ENCODE results near the gene OPRM1. TPM values are rescaled to one million over a fixed set of nuclear protein-coding genes. Genes with fewer than 3 reads are reported as not detected.

The OPRM1 gene
- polyA plus RNA-seq, 3 donors from 2014 or later = not detected

GRCh38 chr6:154274168-154274567, 235.1 kb downstream of the OPRM1 start:
- no peak for DNase-seq
- no peaks in the 10 kb centered on the region for H3K36me3 Mint-ChIP-seq
- peaks cover 16 to 22% of the 10 kb centered on the region in 2 donors for H3K4me1 Mint-ChIP-seq
- no peaks in the 10 kb centered on the region for H3K9me3 Mint-ChIP-seq
- no peak overlapping the region for H3K4me3 Mint-ChIP-seq
- H3K27ac Mint-ChIP-seq = no peak overlapping the region
- peaks cover 2 to 3% (median 2%) of the 10 kb centered on the region in 3 donors for H3K27me3 Mint-ChIP-seq (ENCODE audit: low read depth in 3 of 3)

GRCh38 chr6:154276810-154277628, 238.0 kb downstream of the OPRM1 start:
- Mint-ChIP-seq H3K4me3 (peak overlapping the region; percentile 54 to 79 (median 75)), H3K4me1 (peaks cover 16 to 22% of the 10 kb centered on the region in 2 donors), H3K36me3 (no peaks in the 10 kb centered on the region), H3K27me3 (ENCODE audit: low read depth in 3 of 3) (peaks cover 2 to 3% (median 2%) of the 10 kb centered on the region in 3 donors), H3K27ac (peak overlapping the region in 3 of 6 donors; percentile 5 to 60 (median 46)), H3K9me3 (no peaks in the 10 kb centered on the region)
- peak; percentile 40 to 57 (median 56) for DNase-seq

GRCh38 chr6:154277629-154278017, 238.6 kb downstream of the OPRM1 start:
- Mint-ChIP-seq H3K27ac (peak overlapping the region in 5 of 6 donors; percentile 38 to 73 (median 60)), H3K9me3 (no peaks in the 10 kb centered on the region), H3K27me3 (ENCODE audit: low read depth in 3 of 3) (peaks cover 2 to 3% (median 2%) of the 10 kb centered on the region in 3 donors), H3K36me3 (no peaks in the 10 kb centered on the region), H3K4me1 (peaks cover 16 to 22% of the 10 kb centered on the region in 2 donors), H3K4me3 (peak overlapping the region; percentile 54 to 79 (median 75))
- DNase-seq = no peak

GRCh38 chr6:154280521-154280920, 241.5 kb downstream of the OPRM1 start:
- Mint-ChIP-seq H3K27ac (no peak overlapping the region), H3K9me3 (no peaks in the 10 kb centered on the region), H3K27me3 (ENCODE audit: low read depth in 3 of 3) (peaks cover 0 to 3% (median 2%) of the 10 kb centered on the region in 3 donors), H3K36me3 (no peaks in the 10 kb centered on the region), H3K4me3 (no peak overlapping the region), H3K4me1 (peaks cover 13 to 22% of the 10 kb centered on the region in 2 donors)
- DNase-seq = no peak

GRCh38 chr6:154284313-154284853, 245.3 kb downstream of the OPRM1 start:
- H3K27me3 Mint-ChIP-seq (ENCODE audit: low read depth in 3 of 3) = no peaks in the 10 kb centered on the region
- H3K36me3 Mint-ChIP-seq = no peaks in the 10 kb centered on the region
- no peak overlapping the region for H3K27ac Mint-ChIP-seq
- no peaks in the 10 kb centered on the region for H3K9me3 Mint-ChIP-seq
- peaks cover 0 to 5% of the 10 kb centered on the region in 2 donors for H3K4me1 Mint-ChIP-seq
- DNase-seq = no peak
- H3K4me3 Mint-ChIP-seq = no peak overlapping the region

GRCh38 chr6:154285826-154286225, 246.8 kb downstream of the OPRM1 start:
- Mint-ChIP-seq H3K27me3 (ENCODE audit: low read depth in 3 of 3) (peaks cover 0 to 1% (median 0%) of the 10 kb centered on the region in 3 donors), H3K36me3 (no peaks in the 10 kb centered on the region), H3K9me3 (no peaks in the 10 kb centered on the region), H3K27ac (no peak overlapping the region), H3K4me1 (peaks cover 0 to 5% of the 10 kb centered on the region in 2 donors), H3K4me3 (no peak overlapping the region)
- no peak for DNase-seq

GRCh38 chr6:154289818-154290508, 250.9 kb downstream of the OPRM1 start:
- Mint-ChIP-seq H3K4me1 (peaks cover 0 to 5% of the 10 kb centered on the region in 2 donors), H3K4me3 (no peak overlapping the region), H3K27me3 (ENCODE audit: low read depth in 3 of 3) (peaks cover 0 to 1% (median 0%) of the 10 kb centered on the region in 3 donors), H3K9me3 (no peaks in the 10 kb centered on the region), H3K36me3 (no peaks in the 10 kb centered on the region), H3K27ac (no peak overlapping the region)
- DNase-seq = no peak

GRCh38 chr6:154292066-154292465, 253.0 kb downstream of the OPRM1 start:
- Mint-ChIP-seq H3K9me3 (no peaks in the 10 kb centered on the region), H3K27me3 (ENCODE audit: low read depth in 3 of 3) (peaks cover 0 to 3% (median 0%) of the 10 kb centered on the region in 3 donors), H3K4me1 (peaks cover 0 to 3% of the 10 kb centered on the region in 2 donors), H3K27ac (no peak overlapping the region), H3K4me3 (no peak overlapping the region), H3K36me3 (no peaks in the 10 kb centered on the region)
- no peak for DNase-seq

- Mint-ChIP-seq H3K27ac (no peak overlapping the region), H3K4me3 (no peak overlapping the region), H3K9me3 (no peaks in the 10 kb centered on the region), H3K27me3 (ENCODE audit: low read depth in 3 of 3) (peaks cover 0 to 3% (median 0%) of the 10 kb centered on the region in 3 donors), H3K36me3 (no peaks in the 10 kb centered on the region), H3K4me1 (no peaks in the 10 kb centered on the region)
- no peak for DNase-seq
Measured at GRCh38 chr6:154292855-154293519, 253.9 kb downstream of the OPRM1 start.

- H3K9me3 Mint-ChIP-seq = no peaks in the 10 kb centered on the region
- no peak overlapping the region for H3K4me3 Mint-ChIP-seq
- H3K27ac Mint-ChIP-seq = no peak overlapping the region
- H3K27me3 Mint-ChIP-seq (ENCODE audit: low read depth in 3 of 3) = peaks cover 0 to 2% (median 0%) of the 10 kb centered on the region in 3 donors
- no peaks in the 10 kb centered on the region for H3K4me1 Mint-ChIP-seq
- no peaks in the 10 kb centered on the region for H3K36me3 Mint-ChIP-seq
- no peak for DNase-seq
Measured at GRCh38 chr6:154295733-154296132, 256.7 kb downstream of the OPRM1 start.

Data from immature natural killer cell (primary cell).